PC-9 (cell line): ENCODE results near the gene SLC37A3. TPM values are rescaled to one million over a fixed set of nuclear protein-coding genes. Genes with fewer than 3 reads are reported as not detected.

Experiments used
- BruUV-seq: library from RNA; stranded (reverse); fragments of 400-500 nt; replicated peaks from 2 replicates; lab custom pipeline; 2021; lab: Mats Ljungman, UMichigan
- CTCF ChIA-PET: fragments of 300-600 bp; sonication (Branson Sonifier 250); formaldehyde crosslinking; loops from one replicate; lab custom pipeline; 2022; ENCODE audit warnings: antibody characterized with exemption; lab: Charles Lee
- POLR2A ChIA-PET: fragments of 300-600 bp; sonication (Branson Sonifier 250); formaldehyde crosslinking; loops from one replicate; lab custom pipeline; 2022; ENCODE audit warnings: antibody characterized with exemption; ENCODE audit not compliant: unreplicated experiment; lab: Charles Lee
- DNase-seq, 2 experiments: peaks; one replicate each; pipeline versions ENCODE4 v3.0.0 to v3.0.0-alpha.2; 2015 to 2022; ENCODE audit warnings: mixed read lengths in 1 of 2
- H2AFZ ChIP-seq: fragments of 200-600 bp; sonication (generic); 2 replicates; pipeline ENCODE4 v1.8.1; 2017; ENCODE audit warnings: antibody characterized with exemption
- H3F3A ChIP-seq: fragments of 200-600 bp; sonication (generic); 2 replicates; pipeline ENCODE4 v1.8.1; 2017; ENCODE audit warnings: antibody characterized with exemption, mild to moderate bottlenecking, low read depth; ENCODE audit not compliant: insufficient read depth
- H3K27ac ChIP-seq: fragments of 200-600 bp; sonication (generic); 2 replicates; pipeline ENCODE4 v1.6.1; 2016; ENCODE audit warnings: mixed run types
- H3K27me3 ChIP-seq: fragments of 200-600 bp; sonication (generic); 2 replicates; pipeline ENCODE4 v1.6.1; 2016; ENCODE audit warnings: low read depth, mixed run types; ENCODE audit not compliant: insufficient read depth
- H3K36me3 ChIP-seq: fragments of 200-600 bp; sonication (generic); 2 replicates; pipeline ENCODE4 v1.6.1; 2016; ENCODE audit warnings: low read depth, mixed run types
- H3K4me1 ChIP-seq: fragments of 200-600 bp; sonication (generic); replicated peaks from 2 replicates; pipeline ENCODE4 v1.6.1; 2016; ENCODE audit warnings: mixed run types; ENCODE audit not compliant: insufficient read depth
- H3K4me2 ChIP-seq: fragments of 200-600 bp; sonication (generic); 2 replicates; pipeline ENCODE4 v1.6.1; 2017; ENCODE audit warnings: mixed run types
- H3K4me3 ChIP-seq: fragments of 200-600 bp; sonication (generic); 2 replicates; pipeline ENCODE4 v1.6.1; 2016; ENCODE audit warnings: mixed run types
- H3K79me2 ChIP-seq: fragments of 200-600 bp; sonication (generic); 2 replicates; pipeline ENCODE4 v1.6.1; 2017; ENCODE audit warnings: low read depth, mixed run types
- H3K9me2 ChIP-seq: fragments of 200-600 bp; sonication (generic); 2 replicates; pipeline ENCODE4 v1.8.1; 2017; ENCODE audit warnings: mild to moderate bottlenecking; ENCODE audit not compliant: insufficient read depth
- H3K9me3 ChIP-seq: fragments of 200-600 bp; sonication (generic); 2 replicates; pipeline ENCODE4 v1.8.1; 2016; ENCODE audit warnings: low read depth; ENCODE audit not compliant: insufficient read depth
- H4K20me1 ChIP-seq: fragments of 200-600 bp; sonication (generic); 2 replicates; pipeline ENCODE4 v1.8.1; 2017; ENCODE audit not compliant: insufficient read depth
- CTCF ChIP-seq: fragments of 200-600 bp; sonication (generic); conservative IDR thresholded peaks from 2 replicates; pipeline ENCODE4 v1.6.1; 2017; ENCODE audit warnings: mixed run types, antibody characterized with exemption, mild to moderate bottlenecking, moderate library complexity
- EZH2 ChIP-seq: fragments of 200-600 bp; sonication (generic); IDR thresholded peaks from 2 replicates; pipeline ENCODE4 v1.8.0; 2017; ENCODE audit warnings: antibody characterized with exemption, low read depth
- intact Hi-C: fragments of 100-400 bp; cut with micrococcal nuclease; formaldehyde crosslinking; loops from one replicate; pipeline ENCODE4 v1.10.0; 2022; ENCODE audit not compliant: unreplicated experiment
- total RNA-seq: library from RNA; stranded (reverse); gene quantifications from 2 replicates; pipeline ENCODE4 v1.2.3, GENCODE V29; 2021

Gene SLC37A3
- total RNA-seq, 1 experiment from 2014 or later = 54.8 TPM

DNA sequence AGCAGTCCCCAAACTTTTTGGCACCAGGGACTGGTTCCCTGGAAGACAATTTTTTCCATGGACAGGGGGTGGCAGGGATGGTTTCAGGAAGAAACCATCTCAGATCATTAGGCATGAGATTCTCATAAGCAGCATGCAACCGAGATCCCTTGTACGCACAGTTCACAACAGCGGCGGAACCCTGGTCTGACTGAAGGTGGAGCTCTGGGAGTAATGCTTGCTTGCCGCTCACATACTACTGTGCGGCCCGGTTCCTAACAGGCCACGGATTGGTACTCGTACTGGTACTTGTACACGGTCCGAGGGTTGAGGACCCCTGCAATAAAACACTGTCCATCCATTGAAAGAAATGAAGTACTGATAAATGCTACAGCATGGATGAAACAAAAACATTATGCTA is 48.1 kb upstream of the SLC37A3 start:
- no peak overlapping the region for H3K27ac ChIP-seq
- no peaks in the 10 kb centered on the region for H3K27me3 ChIP-seq
- no peaks in the 10 kb centered on the region for H3K36me3 ChIP-seq
- no peaks in the 10 kb centered on the region for H3K4me1 ChIP-seq
- no peaks in the 10 kb centered on the region for H3K9me2 ChIP-seq
- H2AFZ ChIP-seq = no peak overlapping the region
- ChIA-PET CTCF (no interaction called here), POLR2A (no interaction called here)
- H3K4me3 ChIP-seq = no peak overlapping the region
- no peak overlapping the region for H3K4me2 ChIP-seq
- intact Hi-C loops = no loop called here
- no TSS peak for BruUV-seq
- no peak for TF ChIP-seq EZH2
- TF ChIP-seq CTCF = no peak
- no peaks in the 10 kb centered on the region for H4K20me1 ChIP-seq
- H3F3A ChIP-seq = peaks cover 8% of the 10 kb centered on the region; the same call in 1 of the 2 replicates
- DNase-seq = no peak
- H3K79me2 ChIP-seq = no peaks in the 10 kb centered on the region
- no peaks in the 10 kb centered on the region for H3K9me3 ChIP-seq

GRCh38 chr7:140441519-140441918 is 43.2 kb upstream of the SLC37A3 start:
- Histone ChIP-seq H3K4me2 (no peak overlapping the region), H3K79me2 (no peaks in the 10 kb centered on the region), H4K20me1 (no peaks in the 10 kb centered on the region), H3K4me1 (no peaks in the 10 kb centered on the region), H3K9me3 (no peaks in the 10 kb centered on the region), H3K9me2 (no peaks in the 10 kb centered on the region), H3K27me3 (no peaks in the 10 kb centered on the region), H3F3A (peaks cover 4% of the 10 kb centered on the region; the same call in 1 of the 2 replicates), H3K27ac (no peak overlapping the region), H3K4me3 (no peak overlapping the region), H2AFZ (no peak overlapping the region), H3K36me3 (no peaks in the 10 kb centered on the region)
- no peak for DNase-seq
- no TSS peak for BruUV-seq
- ChIA-PET CTCF (no interaction called here), POLR2A (no interaction called here)
- intact Hi-C loops = no loop called here
- TF ChIP-seq CTCF (no peak), EZH2 (no peak)

DNA sequence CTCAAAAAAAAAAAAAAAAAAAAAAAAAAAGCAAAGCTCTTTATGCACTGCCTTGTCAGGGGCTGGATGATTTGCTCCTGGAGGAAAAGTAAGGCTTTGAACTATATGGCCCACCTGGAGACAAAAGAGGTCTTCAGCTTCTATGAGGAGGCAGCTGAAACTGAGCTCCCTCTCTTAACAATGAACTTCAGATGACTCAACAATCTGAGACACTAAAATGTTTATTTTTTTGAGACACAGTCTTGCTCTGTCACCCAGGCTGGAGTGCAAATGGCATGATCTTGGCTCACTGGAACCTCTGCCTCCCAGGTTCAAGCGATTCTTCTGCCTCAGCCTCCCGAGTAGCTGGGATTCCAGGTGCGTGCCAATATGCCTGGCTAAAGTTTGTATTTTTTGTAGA is 42.3 kb upstream of the SLC37A3 start:
- intact Hi-C loops = no loop called here

More for the DNA sequence above, 42.3 kb upstream of the SLC37A3 start:
- Histone ChIP-seq H3K36me3 (no peaks in the 10 kb centered on the region), H4K20me1 (no peaks in the 10 kb centered on the region), H3F3A (peaks cover under 1% of the 10 kb centered on the region; the same call in 1 of the 2 replicates), H3K4me1 (no peaks in the 10 kb centered on the region), H3K27me3 (no peaks in the 10 kb centered on the region), H3K9me2 (no peaks in the 10 kb centered on the region), H2AFZ (no peak overlapping the region), H3K27ac (no peak overlapping the region), H3K9me3 (no peaks in the 10 kb centered on the region), H3K4me2 (no peak overlapping the region), H3K4me3 (no peak overlapping the region), H3K79me2 (no peaks in the 10 kb centered on the region)
- ChIA-PET CTCF (interaction anchor here (0.7 kb wide), 1 partner anchor 39 kb away, joined by 4 read pairs; no protein-coding TSS in a partner anchor), POLR2A (no interaction called here)
- no TSS peak for BruUV-seq
- no peak for TF ChIP-seq CTCF
- TF ChIP-seq EZH2 = no peak
- DNase-seq = no peak
